ENCODE data around the gene NHSL1. TPM values are rescaled to one million over a fixed set of nuclear protein-coding genes. Genes with fewer than 3 reads are reported as not detected.

The NHSL1 gene
- total RNA-seq, 1 donor from 2014 or later, result 69.6 TPM

DNA sequence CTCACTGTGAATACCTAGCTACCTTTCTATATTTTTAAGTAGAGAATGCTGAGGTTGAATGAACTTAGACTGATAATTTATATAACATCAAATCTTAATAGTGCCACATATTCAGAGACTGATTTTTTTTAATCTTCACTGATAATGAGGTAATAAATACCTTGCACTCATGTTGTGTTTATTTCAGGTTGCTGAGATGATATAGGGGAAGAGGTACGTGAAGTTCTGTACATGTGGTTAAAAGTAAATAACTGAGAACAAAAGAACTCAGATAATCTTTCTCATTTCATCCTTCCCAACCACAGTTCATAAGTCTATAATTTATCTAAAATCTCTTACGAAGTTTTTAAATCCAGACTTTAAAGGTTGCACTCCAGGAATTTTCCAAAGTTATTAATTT lies 6.4 kb downstream of the NHSL1 start:
- no peak for DNase-seq

DNA sequence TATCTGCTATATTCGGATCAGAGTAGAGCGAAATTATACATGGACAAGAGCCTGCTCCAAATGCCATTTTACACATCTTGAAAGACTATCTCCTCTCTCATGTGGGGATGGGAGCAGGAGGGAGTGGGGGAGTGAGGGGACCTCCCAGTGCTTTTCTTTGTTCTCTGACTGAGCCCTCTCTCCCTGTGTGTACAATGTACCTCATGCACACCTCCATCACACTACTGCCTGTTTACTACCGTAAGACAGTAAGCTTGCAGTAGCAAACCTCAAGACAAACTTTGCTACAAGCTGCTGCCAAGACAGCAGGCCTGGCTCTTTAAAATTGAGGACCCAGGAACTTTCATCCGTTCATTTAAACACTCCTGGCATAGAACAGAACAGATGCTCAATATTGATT lies 7.2 kb downstream of the NHSL1 start:
- DNase-seq, result no peak

DNA sequence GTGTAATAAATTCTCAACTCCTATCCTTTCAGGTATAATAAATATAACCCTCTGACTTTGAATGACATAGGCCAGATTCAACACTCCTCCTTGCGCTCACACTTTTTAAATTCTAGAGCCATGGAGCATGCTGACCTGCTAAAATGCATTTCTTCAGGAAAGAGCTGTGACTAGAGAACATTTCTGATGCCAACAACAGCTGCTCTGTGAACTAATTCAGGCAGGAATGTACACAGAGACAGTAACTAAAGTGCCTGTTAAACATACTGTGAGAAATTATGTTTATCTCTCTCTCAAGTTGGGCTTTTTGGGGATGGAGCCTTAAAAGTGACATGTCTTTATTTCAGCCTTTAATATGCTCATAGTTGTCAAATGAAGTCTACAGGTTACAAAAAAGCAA lies 8.3 kb downstream of the NHSL1 start:
- no peak for DNase-seq

DNA sequence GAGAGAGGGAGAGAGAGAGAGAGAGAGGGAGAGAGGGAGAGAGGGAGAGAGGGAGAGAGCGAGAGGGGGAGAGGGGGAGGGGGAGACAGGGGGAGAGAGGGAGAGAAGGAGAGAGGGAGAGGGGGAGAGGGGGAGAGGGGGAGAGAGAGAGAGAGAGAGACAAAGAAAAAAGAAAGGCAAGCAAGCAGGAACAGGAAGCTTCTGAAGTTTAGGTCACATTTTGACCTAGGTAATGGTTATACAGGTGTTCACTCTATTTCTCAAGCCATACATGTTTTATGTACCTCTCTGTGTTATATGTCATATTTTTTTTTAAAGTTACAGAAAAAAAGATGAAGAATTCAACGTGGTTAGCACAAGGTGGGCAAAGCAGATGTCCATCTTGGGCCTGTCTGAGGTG lies 9.4 kb downstream of the NHSL1 start:
- DNase-seq, result no peak

DNA sequence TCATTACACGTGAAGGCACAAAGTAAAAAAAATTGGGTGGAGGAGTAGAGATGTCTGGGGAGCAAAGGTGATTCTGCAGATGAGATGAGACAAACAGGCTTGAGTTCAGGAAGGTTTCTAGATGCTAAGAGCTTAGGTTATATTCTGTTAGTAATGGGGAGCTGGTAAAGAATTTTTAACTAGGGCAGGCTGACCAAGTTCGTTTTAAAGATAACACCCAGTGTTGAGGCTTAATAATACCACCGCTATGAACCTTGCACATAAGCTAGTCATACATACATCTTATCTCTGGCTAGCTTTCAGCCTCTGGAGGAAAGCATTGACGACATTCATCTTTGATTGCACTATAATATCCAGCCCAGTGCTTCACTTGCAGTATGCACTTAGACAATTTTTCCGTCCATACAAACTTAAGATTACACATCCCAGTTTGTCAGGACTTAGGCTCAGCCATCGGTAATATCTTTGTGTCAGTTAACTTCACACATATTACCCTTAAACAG lies 12.1 kb downstream of the NHSL1 start:
- no peak for DNase-seq

DNA sequence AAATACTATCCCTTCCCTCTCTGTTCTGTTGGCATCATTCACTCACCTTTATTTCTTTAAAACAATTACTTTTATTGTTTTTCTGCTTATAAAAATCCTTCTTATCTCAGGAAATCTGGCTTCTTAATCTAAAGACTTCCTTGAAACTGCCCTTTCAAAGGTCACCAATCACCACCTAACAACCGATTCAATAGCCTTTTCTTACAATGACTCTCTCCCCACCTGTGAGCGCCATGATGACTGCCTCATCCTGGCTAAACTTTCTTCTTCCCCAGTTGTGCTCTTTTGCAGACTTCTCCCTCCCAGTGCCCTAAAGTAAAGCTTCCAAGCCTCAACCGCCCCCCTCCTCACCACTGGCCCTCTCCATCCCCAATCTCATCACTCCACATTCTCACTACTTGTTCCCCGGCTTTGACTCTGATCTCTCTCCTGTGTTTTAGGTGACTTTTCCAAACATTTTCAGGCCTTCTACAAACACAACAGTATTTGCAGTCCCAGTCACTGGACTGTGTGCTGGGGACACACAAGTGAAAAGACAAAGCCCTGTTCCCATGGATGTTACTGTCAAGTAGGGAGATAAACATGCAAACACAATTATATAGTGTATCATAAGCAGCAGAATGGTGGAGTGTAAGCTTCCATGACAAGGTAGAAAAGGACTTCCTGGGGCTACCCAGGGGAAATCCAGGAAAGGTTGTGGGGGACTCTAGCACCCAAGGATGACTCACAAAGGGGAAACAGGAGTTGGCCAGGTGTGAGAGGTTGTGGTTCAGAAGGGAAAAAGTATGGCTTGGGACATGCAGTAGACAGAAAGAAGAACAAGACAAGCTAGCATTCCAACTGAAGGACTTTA lies 12.8 kb downstream of the NHSL1 start:
- no peak for DNase-seq

DNA sequence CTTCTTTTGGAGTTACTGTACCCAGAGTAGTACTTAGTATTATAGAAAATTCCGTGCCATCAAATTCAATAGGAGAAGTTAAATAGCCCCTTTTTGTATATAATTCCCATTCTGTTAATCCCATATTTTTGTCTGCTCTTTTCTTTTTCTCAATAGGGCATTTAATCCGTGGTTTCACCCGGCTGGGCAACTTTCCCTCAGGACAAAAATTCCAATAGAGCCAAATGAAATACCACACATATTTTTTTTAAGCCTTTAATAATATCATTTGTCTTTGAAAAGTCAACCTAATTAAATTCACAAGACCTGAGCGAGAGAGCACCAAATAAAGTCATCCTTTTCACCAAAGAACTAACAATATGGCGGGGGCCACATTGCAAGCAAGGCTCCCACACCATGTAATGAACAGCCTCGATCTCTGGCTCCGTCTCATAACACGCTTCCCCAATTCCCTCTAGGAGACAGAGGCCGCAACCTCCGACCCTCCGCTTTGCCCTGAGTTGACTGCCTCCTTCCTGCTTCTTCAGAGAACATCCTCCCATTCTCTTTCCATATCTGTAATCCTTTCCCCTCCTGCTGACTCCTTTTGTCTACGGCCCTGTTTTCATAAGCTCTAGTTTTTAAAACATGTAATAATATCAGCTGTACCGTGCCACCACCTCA lies 13.6 kb downstream of the NHSL1 start:
- no peak for DNase-seq

DNA sequence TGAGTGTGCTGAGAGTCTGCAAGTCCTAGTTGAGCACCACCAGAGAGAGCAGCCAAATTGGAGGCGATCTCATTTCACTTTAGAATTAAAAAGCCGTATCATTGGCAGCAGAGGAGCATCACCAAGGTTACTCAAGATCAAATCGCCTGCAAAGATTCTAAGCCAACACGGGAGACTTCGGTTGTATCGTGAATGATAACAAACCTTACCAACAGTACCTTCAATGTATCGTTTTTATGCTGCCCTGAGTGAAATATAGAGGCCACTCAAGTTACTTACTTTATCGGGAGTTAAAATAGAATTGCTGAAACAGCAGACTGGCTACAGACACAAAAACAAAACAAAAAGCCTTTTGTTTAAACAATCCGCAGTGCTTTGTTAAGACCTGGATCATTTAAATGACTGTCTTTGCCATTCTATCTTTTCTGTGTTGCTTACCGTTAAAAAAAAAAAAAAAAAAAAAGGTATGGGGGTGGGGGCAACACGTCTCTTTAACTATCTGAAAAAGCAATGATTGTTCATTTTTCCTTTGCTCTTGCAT lies 14.2 kb downstream of the NHSL1 start:
- DNase-seq, result no peak

DNA sequence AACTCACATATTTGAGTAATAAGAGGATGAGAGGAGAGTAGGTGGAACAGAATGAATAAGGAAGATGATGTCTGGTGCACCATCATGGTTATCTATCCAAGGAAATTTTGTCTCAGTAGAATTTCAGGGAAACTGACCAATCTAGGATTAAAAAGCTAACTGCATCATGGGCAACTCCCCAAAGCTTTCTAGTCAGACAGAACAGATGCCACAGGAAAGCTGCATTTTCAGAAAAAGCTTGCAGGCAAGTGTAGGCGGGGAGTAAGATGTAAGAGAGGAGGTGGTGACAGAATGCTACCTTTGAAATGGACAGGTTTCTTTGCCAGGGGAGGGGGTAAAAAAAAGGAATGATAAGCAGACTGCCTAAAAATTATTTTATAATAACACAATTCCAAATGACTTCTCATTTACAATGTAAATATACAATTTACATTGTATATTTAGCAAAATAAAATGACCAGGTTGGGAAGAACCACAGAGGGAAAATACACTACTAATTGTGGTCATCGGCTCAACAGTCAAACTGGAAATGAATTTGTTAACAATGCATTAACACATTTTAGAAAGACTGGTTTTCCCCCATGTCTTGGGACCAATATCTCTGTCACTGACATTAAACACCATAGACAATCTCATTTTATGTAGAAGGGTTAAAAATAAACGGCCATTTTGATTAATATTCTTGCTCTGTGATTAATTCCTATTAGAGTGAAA lies 15.1 kb downstream of the NHSL1 start:
- no peak for DNase-seq

DNA sequence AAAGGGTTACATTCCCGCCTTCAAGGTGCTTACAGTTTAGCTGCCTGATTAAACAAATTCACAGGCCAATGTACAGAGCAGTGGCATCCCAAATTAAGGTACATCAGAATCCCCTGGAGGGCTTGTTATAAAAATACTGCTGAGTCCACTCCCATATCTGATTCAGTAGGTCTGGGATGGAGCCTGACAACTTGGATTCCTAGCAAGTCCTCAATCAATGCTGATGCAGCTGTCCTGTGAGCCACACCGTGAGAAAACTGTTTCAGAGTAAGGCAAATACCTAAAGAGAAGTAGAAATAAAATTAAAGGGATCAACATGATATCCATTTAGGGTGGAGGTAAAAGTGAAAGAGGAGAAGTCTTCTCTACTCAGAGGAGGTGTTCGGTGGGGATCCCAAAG lies 16.5 kb downstream of the NHSL1 start:
- no peak for DNase-seq

DNA sequence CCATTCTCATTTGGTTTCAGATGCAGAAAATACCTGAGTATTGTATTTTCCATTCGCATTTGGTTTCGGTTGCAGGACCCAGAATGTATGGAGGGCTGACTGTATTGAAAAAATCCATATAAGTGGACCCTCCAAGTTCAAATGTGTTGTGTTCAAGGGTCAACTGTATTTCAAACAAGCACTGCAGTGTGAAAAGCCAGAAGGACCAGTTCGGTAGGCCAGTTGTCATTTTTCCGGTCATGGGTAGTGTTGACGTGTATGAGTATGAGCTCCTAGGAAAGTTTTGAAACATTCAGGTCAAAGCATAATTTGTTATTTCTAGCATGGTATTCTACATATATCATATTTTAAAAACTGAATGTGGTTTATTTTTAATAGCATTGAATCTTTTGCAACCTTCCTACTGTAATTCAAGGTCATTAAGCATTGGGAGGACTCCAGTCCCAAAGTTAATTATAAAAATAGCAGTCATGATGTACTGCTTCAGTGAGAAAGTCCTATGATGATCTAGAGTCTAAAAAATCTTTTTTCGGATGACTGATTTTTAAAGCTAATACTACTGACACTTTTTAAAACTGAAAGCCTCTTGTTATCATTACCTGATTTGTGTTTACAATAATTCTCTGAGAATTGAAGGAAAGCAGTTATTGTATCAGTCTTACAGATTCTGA lies 18.9 kb downstream of the NHSL1 start:
- DNase-seq, result no peak

DNA sequence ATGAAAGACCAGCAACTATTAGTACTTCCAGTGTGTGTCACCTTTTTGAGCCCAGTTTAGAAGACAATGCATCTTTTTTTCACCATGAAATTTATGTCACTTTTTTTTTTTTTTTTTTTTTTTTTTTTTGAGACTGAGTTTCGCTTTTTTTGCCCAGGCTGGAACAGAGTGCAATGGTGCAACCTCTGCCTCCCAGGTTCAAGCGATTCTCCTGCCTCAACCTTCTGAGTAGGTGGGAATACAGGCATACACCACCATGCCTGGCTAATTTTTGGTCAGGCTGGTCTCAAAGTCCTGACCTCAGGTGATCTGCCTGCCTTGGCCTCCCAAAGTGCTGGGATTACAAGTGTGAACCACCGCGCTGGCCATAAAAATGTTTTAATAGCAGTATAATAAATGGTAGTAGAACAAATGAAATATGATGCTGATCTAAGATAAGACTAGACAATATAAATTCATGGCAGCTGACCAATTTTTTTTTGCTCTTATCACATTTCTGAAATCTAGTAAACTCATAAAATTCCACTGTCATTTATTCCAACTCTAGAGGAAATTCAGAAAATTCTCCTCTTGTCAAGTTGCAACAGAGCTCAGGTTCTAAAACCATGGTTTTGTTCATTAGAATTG lies 21.3 kb downstream of the NHSL1 start:
- no peak for DNase-seq

DNA sequence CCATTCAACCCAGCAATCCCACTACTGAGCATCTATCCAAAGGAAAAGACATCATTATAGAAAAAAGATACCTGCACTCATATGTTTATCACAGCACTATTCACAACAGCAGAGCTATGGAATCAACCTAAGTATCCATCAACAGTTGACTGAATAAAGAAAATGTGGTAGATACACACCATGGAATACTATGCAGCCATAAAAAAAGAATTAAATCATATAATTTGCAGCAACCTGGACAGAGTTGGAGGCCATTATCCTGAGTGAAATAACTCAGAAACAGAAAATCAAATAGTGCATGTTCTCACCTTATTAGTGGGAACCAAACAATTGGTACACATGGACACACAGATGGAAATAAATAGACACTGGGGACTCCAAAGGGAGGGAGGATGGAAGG lies 23.2 kb downstream of the NHSL1 start:
- no peak for DNase-seq

DNA sequence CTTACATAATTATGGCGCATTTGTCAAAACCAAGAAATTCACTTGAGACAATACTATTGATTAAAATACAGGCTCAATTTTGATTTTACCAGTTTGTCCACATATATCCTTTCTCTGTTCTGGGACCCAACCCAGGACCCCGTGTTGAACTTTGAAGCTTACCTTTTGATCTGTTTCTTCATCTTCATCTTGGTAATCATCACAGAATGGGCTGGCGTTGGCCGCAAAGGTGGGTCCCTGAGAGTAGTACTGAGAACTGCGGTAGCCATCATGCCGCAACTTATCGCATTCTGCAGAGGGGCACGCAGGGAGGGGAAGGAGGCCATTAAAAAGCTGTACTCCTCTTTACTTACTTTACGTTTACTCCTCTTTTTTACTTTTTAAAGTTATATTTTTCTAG lies 26.1 kb downstream of the NHSL1 start:
- DNase-seq, result no peak

DNA sequence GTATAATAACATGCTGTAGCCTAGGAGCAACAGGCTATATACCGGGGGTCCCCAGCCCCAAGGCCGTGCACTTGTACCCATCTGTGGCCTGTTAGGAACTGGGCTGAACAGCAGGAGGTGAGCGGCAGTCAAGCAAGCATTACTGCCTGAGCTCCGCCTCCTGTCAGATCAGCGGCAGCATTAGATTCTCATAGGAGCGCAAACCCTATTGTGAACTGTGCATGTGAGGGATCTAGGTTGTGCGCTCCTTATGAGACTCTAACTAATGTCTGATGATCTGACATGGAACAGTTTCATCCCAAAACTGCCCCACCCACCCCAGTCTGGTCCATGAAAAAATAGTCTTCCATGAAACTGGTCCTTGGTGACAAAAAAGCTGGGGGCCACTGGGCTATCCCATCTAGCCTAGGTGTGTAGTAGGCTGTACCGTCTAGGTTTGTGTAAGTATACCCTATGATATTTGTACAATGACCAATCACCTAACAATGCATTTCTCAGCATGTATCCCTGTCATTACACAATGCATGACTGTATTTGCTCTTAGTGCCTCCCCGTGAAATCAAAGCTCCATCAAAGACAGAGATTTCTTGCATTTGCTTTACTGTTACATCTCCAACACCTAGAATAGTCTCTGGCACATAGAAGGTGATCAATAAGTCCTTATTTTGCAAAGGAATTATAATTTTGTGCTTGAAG lies 30.8 kb downstream of the NHSL1 start:
- DNase-seq, result no peak

DNA sequence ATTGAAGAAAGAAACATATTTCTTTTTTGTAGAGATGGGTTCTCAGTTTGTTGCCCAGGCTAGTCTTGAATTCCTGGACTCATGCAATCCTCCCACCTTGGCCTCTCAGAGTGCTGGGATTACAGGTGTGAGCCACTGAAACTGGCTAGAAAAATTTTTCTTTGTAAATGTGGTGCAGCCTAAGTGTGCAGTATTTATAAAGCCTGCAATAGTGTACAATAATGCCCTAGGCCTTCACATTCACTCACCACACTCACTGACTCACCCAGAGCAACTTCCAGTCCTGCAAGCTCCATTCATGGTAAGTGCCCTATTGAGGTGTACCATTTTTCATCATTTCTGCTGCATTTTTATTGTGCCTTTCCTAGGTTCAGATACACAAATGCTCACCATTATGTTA lies 31.4 kb downstream of the NHSL1 start:
- no peak for DNase-seq

DNA sequence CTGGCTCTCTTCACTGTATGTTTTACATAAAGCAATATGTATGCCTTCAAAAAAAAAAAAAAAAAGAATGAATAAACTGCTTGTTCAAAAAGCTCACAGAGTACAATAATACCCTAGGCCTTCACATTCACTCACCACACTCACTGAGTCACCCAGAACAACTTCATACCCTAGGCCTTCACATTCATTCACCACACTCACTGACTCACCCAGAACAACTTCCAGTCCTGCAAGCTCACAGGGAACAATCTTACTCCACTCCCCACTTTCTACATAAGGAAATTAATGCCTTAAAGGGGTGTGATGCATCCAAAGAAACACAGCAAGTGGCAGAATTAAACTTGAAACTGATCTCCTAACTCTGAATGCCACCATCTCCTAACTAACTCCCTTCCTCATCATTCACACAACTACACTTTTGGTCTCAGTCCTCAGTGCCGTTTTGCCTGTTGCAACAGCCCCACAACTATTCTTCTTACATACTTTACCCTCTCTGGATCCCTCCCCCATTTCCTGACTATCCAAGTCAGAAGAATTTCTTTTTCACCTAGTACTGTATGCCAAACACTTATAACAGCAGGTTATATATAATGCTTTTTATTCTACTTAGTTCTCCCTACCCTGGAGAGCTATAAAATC lies 34.2 kb downstream of the NHSL1 start:
- DNase-seq, result no peak

DNA sequence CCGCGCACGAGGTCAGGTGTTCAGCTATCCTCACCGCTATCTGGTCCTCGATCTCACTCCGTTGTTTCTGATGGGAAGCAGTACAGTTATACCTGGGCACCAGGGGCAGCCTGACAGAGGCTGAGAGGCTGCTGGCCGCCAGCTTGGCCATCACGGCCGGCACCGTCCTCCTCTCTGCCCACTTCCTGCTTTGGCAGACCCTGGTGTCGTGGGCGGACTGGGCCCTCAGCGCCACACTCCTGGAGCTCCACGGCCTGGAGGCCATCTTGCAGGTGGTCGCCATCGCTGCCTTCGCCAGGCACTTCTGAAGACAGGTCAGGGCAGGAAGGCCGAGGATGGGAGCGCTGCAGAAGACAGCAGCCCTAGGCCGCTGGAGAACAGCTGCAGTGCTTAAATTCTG lies 35.2 kb downstream of the NHSL1 start:
- DNase-seq, result no peak

DNA sequence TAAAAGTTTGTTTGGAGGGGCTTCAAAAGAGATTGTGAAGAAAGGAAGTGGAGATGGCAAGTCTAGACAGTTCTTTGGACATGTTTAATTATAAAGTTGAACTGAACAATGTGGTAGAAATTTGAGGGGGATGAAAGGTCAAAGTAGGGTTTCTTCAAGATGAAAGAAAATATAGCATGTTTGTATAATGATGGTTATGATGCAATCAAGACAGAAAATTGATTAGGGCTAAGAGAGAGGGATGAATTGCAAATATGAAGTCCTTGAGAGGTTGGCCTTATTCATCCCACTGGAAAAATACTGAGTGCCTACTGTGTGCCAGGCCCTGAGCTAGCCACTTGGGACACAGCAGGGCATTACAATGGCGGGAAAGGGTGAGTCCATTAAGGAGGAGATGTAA lies 37.6 kb downstream of the NHSL1 start:
- no peak for DNase-seq

DNA sequence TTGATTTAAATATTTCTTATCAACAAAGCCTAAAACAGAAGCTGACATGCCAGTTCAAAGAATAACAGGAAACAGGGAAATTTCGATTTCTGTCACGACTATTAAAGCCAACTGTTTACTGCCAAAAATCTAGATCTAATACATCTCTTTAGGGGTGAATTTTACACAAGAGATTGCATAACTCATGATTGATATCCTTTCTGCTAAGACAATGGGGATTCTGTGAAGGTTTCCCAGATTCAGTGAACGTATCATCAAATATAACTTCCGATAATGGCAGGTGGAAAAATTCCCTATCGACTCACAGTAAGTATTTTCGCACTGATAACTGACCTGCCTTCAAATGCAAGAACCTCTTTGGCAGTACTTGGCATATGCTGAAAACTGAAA lies 42.9 kb downstream of the NHSL1 start:
- DNase-seq, result no peak
